B cell (primary cell): ENCODE results near the gene C3AR1.

ENCODE experiments used
- CTCF ChIP-seq: fragments of 200-600 bp; IDR thresholded peaks from one replicate; pipeline ENCODE4 v1.8.0; 2022; ENCODE audit warnings: antibody characterized with exemption, mild to moderate bottlenecking
- EZH2 ChIP-seq: IDR thresholded peaks from 2 replicates; pipeline ENCODE4 v1.6.1; 2012; ENCODE audit warnings: borderline replicate concordance, low read depth, mild to moderate bottlenecking, moderate library complexity, low read length; ENCODE audit not compliant: insufficient read depth, poor library complexity, severe bottlenecking

- TF ChIP-seq EZH2 = no peak
- no peak for TF ChIP-seq CTCF
Measured at GRCh38 chr12:8099235-8099634, 33.1 kb upstream of the C3AR1 start.
